Hepatocyte (in vitro differentiated cells): ENCODE measurements around the gene C1orf21.

Source experiments
- CTCF ChIP-seq: fragments of 200-600 bp; sonication (generic); IDR thresholded peaks from 2 replicates; pipeline ENCODE4 v1.5.1; 2016; ENCODE audit warnings: antibody characterized with exemption, mild to moderate bottlenecking; ENCODE audit not compliant: poor library complexity
- EZH2 ChIP-seq: fragments of 200-600 bp; sonication (generic); IDR thresholded peaks from 2 replicates; pipeline ENCODE4 v1.6.1; 2016; ENCODE audit warnings: antibody characterized with exemption, mild to moderate bottlenecking, borderline replicate concordance
- EZH2phosphoT487 ChIP-seq: fragments of 200-600 bp; sonication (generic); IDR thresholded peaks from one replicate; pipeline ENCODE4 v1.6.1; 2018; ENCODE audit warnings: antibody characterized with exemption, mild to moderate bottlenecking, low read depth, moderate library complexity; ENCODE audit not compliant: unreplicated experiment, severe bottlenecking

- TF ChIP-seq CTCF (no peak), EZH2 (no peak), EZH2phosphoT487 (no peak)
These were observed 286.5 kb downstream of the C1orf21 start for GRCh38 chr1:184673305-184673704.
